Calu3 (cell line): Measurements from ENCODE around the gene MCCD1. TPM values are rescaled to one million over a fixed set of nuclear protein-coding genes. Genes with fewer than 3 reads are reported as not detected.

ENCODE experiments used
- BruUV-seq: library from RNA; stranded (reverse); fragments of 400-500 nt; replicated peaks from 2 replicates; lab custom pipeline; 2021; lab: Mats Ljungman, UMichigan
- CTCF ChIA-PET: fragments of 300-600 bp; sonication (Branson Sonifier 250); formaldehyde crosslinking; loops from one replicate; lab custom pipeline; 2022; ENCODE audit warnings: antibody characterized with exemption; lab: Charles Lee
- DNase-seq: peaks from one replicate; pipeline ENCODE4 v3.0.0; 2022
- H3K27ac Mint-ChIP-seq: one replicate; pipeline ENCODE4 v1.8.0; 2022; ENCODE audit warnings: mixed read lengths; ENCODE audit not compliant: unreplicated experiment
- H3K27me3 Mint-ChIP-seq: one replicate; pipeline ENCODE4 v1.8.0; 2022; ENCODE audit warnings: mixed read lengths; ENCODE audit not compliant: unreplicated experiment
- H3K36me3 Mint-ChIP-seq: one replicate; pipeline ENCODE4 v1.8.0; 2022; ENCODE audit warnings: mild to moderate bottlenecking, moderate library complexity, mixed read lengths; ENCODE audit not compliant: insufficient read depth, unreplicated experiment
- H3K4me1 Mint-ChIP-seq: one replicate; pipeline ENCODE4 v1.8.0; 2022; ENCODE audit warnings: mild to moderate bottlenecking, low read depth, mixed read lengths; ENCODE audit not compliant: unreplicated experiment
- H3K4me3 Mint-ChIP-seq: one replicate; pipeline ENCODE4 v1.8.0; 2022; ENCODE audit warnings: mild to moderate bottlenecking, low read depth, moderate library complexity, mixed read lengths; ENCODE audit not compliant: unreplicated experiment
- H3K9me3 Mint-ChIP-seq: one replicate; pipeline ENCODE4 v1.8.0; 2022; ENCODE audit warnings: low read depth, mixed read lengths; ENCODE audit not compliant: unreplicated experiment
- CTCF ChIP-seq: fragments of 200-600 bp; IDR thresholded peaks from one replicate; pipeline ENCODE4 v1.8.0; 2022; ENCODE audit warnings: antibody characterized with exemption; ENCODE audit not compliant: unreplicated experiment
- intact Hi-C: fragments of 100-400 bp; cut with micrococcal nuclease; formaldehyde crosslinking; loops from one replicate; pipeline ENCODE4 v1.10.0; 2022; ENCODE audit not compliant: unreplicated experiment
- total RNA-seq: library from RNA; stranded (reverse); gene quantifications from 2 replicates; pipeline ENCODE4 v1.2.3, GENCODE V29; 2022

MCCD1 gene
- total RNA-seq, 1 experiment from 2014 or later, result not detected

- BruUV-seq, result TSS peak; percentile 1
- Mint-ChIP-seq H3K27me3 (no peaks in the 10 kb centered on the region), H3K27ac (no peak overlapping the region), H3K4me3 (no peak overlapping the region), H3K36me3 (peaks cover 100% of the 10 kb centered on the region), H3K9me3 (no peaks in the 10 kb centered on the region), H3K4me1 (peaks cover 47% of the 10 kb centered on the region)
- CTCF ChIA-PET, result interaction anchor here (0.8 kb wide), 1 partner anchor 375 kb away, joined by 3 read pairs; no protein-coding TSS in a partner anchor
- intact Hi-C loops, result no loop called here
- no peak for TF ChIP-seq CTCF
- DNase-seq, result no peak
These were observed 5.2 kb downstream of the MCCD1 start for GRCh38 chr6:31534011-31534410.

- Mint-ChIP-seq H3K27me3 (no peaks in the 10 kb centered on the region), H3K27ac (peak overlapping the region; percentile 48), H3K4me3 (no peak overlapping the region), H3K4me1 (peaks cover 49% of the 10 kb centered on the region), H3K36me3 (peaks cover 100% of the 10 kb centered on the region), H3K9me3 (no peaks in the 10 kb centered on the region)
- DNase-seq, result no peak
- intact Hi-C loops, result no loop called here
- BruUV-seq, result no TSS peak
- no peak for TF ChIP-seq CTCF
- CTCF ChIA-PET, result no interaction called here
These were observed 5.8 kb downstream of the MCCD1 start for GRCh38 chr6:31534521-31535040.

GRCh38 chr6:31535538-31536324 is 7.0 kb downstream of the MCCD1 start:
- Mint-ChIP-seq H3K27ac (peak overlapping the region; percentile 48), H3K36me3 (peaks cover 100% of the 10 kb centered on the region), H3K27me3 (no peaks in the 10 kb centered on the region), H3K4me3 (no peak overlapping the region), H3K9me3 (no peaks in the 10 kb centered on the region), H3K4me1 (peaks cover 49% of the 10 kb centered on the region)
- DNase-seq, result no peak
- CTCF ChIA-PET, result interaction anchor here (0.6 to 1.2 kb wide), 2 partner anchors 11 to 375 kb away, joined by 3 to 4 read pairs; no protein-coding TSS in a partner anchor
- intact Hi-C loops, result no loop called here
- TF ChIP-seq CTCF, result no peak
- no TSS peak for BruUV-seq

GRCh38 chr6:31538805-31539400 is 10.1 kb downstream of the MCCD1 start:
- Mint-ChIP-seq H3K27ac (peak overlapping the region; percentile 88), H3K27me3 (no peaks in the 10 kb centered on the region), H3K4me3 (peak overlapping the region; percentile 70), H3K9me3 (no peaks in the 10 kb centered on the region), H3K4me1 (peaks cover 41% of the 10 kb centered on the region), H3K36me3 (peaks cover 90% of the 10 kb centered on the region)
- BruUV-seq, result no TSS peak
- TF ChIP-seq CTCF, result no peak
- CTCF ChIA-PET, result interaction anchor here (1.5 kb wide), 1 partner anchor 44 kb away, joined by 4 read pairs; no protein-coding TSS in a partner anchor
- intact Hi-C loops, result no loop called here
- DNase-seq, result no peak
